HepG2 (cell line): ENCODE results near the gene KLHL17. TPM values are rescaled to one million over a fixed set of nuclear protein-coding genes. Genes with fewer than 3 reads are reported as not detected.

ENCODE experiments used
- HOXA5 ChIP-seq: sonication (generic); formaldehyde crosslinking; IDR thresholded peaks from 2 replicates; pipeline ENCODE4 v1.4.0; 2020; ENCODE audit warnings: missing genetic modification reagents
- JUNB ChIP-seq: sonication (generic); formaldehyde crosslinking; IDR thresholded peaks from 2 replicates; pipeline ENCODE4 v1.8.0; 2022; ENCODE audit warnings: missing genetic modification reagents, mild to moderate bottlenecking, borderline replicate concordance
- KDM5A ChIP-seq: fragments of 200-600 bp; sonication (generic); IDR thresholded peaks from 2 replicates; pipeline ENCODE4 v1.7.0; 2018; ENCODE audit warnings: antibody characterized with exemption, mild to moderate bottlenecking, low read length, borderline replicate concordance
- MAZ ChIP-seq, 2 experiments: sonication (generic) in 1 of 2; formaldehyde crosslinking in 1 of 2; IDR thresholded peaks; 2 replicates each; pipeline versions ENCODE4 v1.5.0 to v1.6.1; 2012 to 2020; ENCODE audit warnings: low read depth in 2 of 2, mild to moderate bottlenecking in 2 of 2, borderline replicate concordance in 1 of 2, improper control_type of control experiment in 1 of 2, low read length in 1 of 2, missing genetic modification reagents in 1 of 2, moderate library complexity in 1 of 2
- MTF2 ChIP-seq: sonication (generic); formaldehyde crosslinking; IDR thresholded peaks from 2 replicates; pipeline ENCODE4 v1.5.0; 2020; ENCODE audit warnings: missing genetic modification reagents, borderline replicate concordance
- MXD4 ChIP-seq: IDR thresholded peaks from 2 replicates; pipeline ENCODE4 v1.6.1; 2016; ENCODE audit warnings: mild to moderate bottlenecking, missing biosample characterization, missing genetic modification reagents
- NR2F6 ChIP-seq, 2 experiments: IDR thresholded peaks; 2 replicates each; pipeline ENCODE4 v1.6.1; 2016; ENCODE audit warnings: antibody characterized with exemption in 1 of 2, mild to moderate bottlenecking in 1 of 2
- PCBP1 ChIP-seq: fragments of 200-400 bp; formaldehyde crosslinking; IDR thresholded peaks from 2 replicates; pipeline ENCODE4 v1.6.1; 2017; ENCODE audit warnings: mild to moderate bottlenecking, low read depth, low read length, borderline replicate concordance
- POLR2G ChIP-seq: fragments of 200-400 bp; formaldehyde crosslinking; IDR thresholded peaks from 2 replicates; pipeline ENCODE4 v1.6.1; 2018; ENCODE audit warnings: mild to moderate bottlenecking, low read depth, low read length, moderate library complexity
- PRPF4 ChIP-seq: fragments of 200-400 bp; formaldehyde crosslinking; IDR thresholded peaks from 2 replicates; pipeline ENCODE4 v1.6.1; 2016; ENCODE audit warnings: low read length, low read depth; ENCODE audit not compliant: poor library complexity, severe bottlenecking
- SMAD3 ChIP-seq: sonication (generic); formaldehyde crosslinking; IDR thresholded peaks from 2 replicates; pipeline ENCODE4 v1.4.0; 2020; ENCODE audit warnings: missing genetic modification reagents
- SOX5 ChIP-seq: IDR thresholded peaks from 2 replicates; pipeline ENCODE4 v1.6.1; 2016; ENCODE audit warnings: borderline replicate concordance
- ZC3H13 ChIP-seq: sonication (generic); formaldehyde crosslinking; IDR thresholded peaks from 2 replicates; pipeline ENCODE4 v1.8.1; 2023; ENCODE audit warnings: mild to moderate bottlenecking, missing genetic modification reagents, moderate library complexity
- ZNF264 ChIP-seq: sonication (generic); formaldehyde crosslinking; IDR thresholded peaks from 2 replicates; pipeline ENCODE4 v1.4.0; 2020; ENCODE audit warnings: missing genetic modification reagents
- ZNF558 ChIP-seq: sonication (generic); formaldehyde crosslinking; IDR thresholded peaks from 2 replicates; pipeline ENCODE4 v1.9.0; 2022; ENCODE audit warnings: mild to moderate bottlenecking, missing genetic modification reagents, borderline replicate concordance
- polyA plus RNA-seq, 8 experiments: library from polyadenylated mRNA; depleted of rRNA in 3 of 8; stranded (reverse) in 7 of 8; unstranded in 1 of 8; fragments of >200 nt; fragmentation: Illumina TruSeq in 4 of 8; extraction: Trizol in 4 of 8; gene quantifications; 2 replicates each; pipeline versions ENCODE4 v1.2.1 to v1.2.3, GENCODE V29; 2011 to 2016; ENCODE audit warnings: low read depth in 4 of 8, missing spikeins in 1 of 8, mixed read lengths in 1 of 8; ENCODE audit not compliant: insufficient read depth in 1 of 8
- total RNA-seq, 5 experiments: library from RNA; depleted of rRNA; stranded (reverse); fragments of >200 nt; fragmentation: Illumina TruSeq; extraction: Trizol; gene quantifications; 2 replicates each; pipeline ENCODE4 v1.2.3, GENCODE V29; 2016; ENCODE audit warnings: low read depth in 1 of 5
- TF ChIP-seq, protein P1 (sequence below): sonication (generic); formaldehyde crosslinking; IDR thresholded peaks from 2 replicates; pipeline ENCODE4 v1.4.0; 2020; ENCODE audit warnings: missing genetic modification reagents
- TF ChIP-seq, protein P2 (sequence below): sonication (generic); formaldehyde crosslinking; IDR thresholded peaks from 2 replicates; pipeline ENCODE4 v1.4.0; 2020; ENCODE audit warnings: low read depth, mild to moderate bottlenecking, missing genetic modification reagents
- TF ChIP-seq, protein P3 (sequence below): sonication (generic); formaldehyde crosslinking; conservative IDR thresholded peaks from 2 replicates; pipeline ENCODE4 v1.8.0; 2022; ENCODE audit warnings: mild to moderate bottlenecking, moderate library complexity, missing genetic modification reagents
- TF ChIP-seq, protein P4 (sequence below): sonication (generic); formaldehyde crosslinking; IDR thresholded peaks from 2 replicates; pipeline ENCODE4 v1.5.0; 2020; ENCODE audit warnings: missing genetic modification reagents
- TF ChIP-seq, protein P5 (sequence below): sonication (generic); formaldehyde crosslinking; IDR thresholded peaks from 2 replicates; pipeline ENCODE4 v1.5.0; 2020; ENCODE audit warnings: mild to moderate bottlenecking, missing genetic modification reagents, moderate library complexity

KLHL17 gene
- total and polyA plus RNA-seq, 2 of the 13 experiments (the other 11 are each of a cell fraction or from before 2014, with no cell fraction given), result 9.3 to 24.7 TPM

DNA sequence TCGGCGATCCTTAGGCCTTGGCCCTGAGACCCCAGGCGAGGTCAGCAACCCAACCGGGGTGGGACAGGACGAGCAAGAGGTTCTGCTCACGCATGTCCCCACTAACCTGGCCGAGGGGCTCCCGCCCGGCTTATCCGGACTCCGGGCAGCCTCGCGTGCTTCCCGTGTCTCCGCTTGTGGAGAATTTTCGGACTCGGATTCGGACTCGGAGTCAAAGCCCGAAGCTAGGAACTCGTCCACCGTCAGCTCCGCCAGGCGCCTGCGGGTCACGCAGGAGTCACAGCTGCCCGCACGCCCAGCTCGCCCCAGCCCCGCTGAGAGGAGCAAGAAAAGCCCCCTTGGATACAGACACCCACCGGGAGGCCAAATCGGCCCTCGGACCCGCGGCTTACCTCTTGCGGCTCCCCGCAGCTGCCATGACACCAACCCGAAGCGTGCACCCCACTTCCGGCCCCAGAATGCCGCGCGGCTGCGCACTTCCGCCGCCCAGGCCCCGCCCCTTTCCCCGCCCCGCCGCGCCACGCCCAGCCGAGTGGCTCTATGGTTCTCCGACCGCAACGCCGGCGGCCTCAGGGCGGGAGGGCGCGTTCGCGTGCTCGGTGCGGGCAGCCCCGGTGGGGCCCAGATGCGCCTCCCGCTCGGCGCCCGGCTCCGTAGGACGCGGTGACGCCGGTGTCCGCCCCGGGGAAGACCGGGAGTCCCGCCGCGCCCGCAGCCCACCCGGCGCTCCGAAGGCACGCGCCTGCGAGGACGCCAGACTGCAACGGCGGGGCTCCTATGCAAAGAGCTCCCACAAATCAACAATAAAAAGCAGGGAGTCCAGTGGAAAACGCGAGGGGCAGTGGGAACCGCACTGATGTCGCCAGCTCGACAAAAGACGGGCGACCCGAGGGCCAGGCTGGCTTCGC lies 1.3 kb upstream of the KLHL17 start, which contains the start of gene NOC2L (continued):
- TF ChIP-seq MAZ (IDR thresholded peaks at IDR 0.05; ENCODE audit: borderline replicate concordance, low read depth, low read length), result no peak
- peak; percentile 62; the same call in 1 of the 2 replicates for TF ChIP-seq MAZ (CRISPR knock-in tag; IDR thresholded peaks at IDR 0.05; ENCODE audit: low read depth)
- TF ChIP-seq KDM5A, result peak; percentile 95
- peak; percentile 78 for TF ChIP-seq ZC3H13 (CRISPR knock-in tag)
- TF ChIP-seq SOX5 (CRISPR knock-in tag), result no peak
- no peak for TF ChIP-seq MTF2 (CRISPR knock-in tag)
- no peak for TF ChIP-seq ZNF264 (CRISPR knock-in tag)
- peak; percentile 17; the same call in 1 of the 2 replicates for TF ChIP-seq NR2F6 (IDR thresholded peaks at IDR 0.05)
- TF ChIP-seq NR2F6 (CRISPR knock-in tag; IDR thresholded peaks at IDR 0.05), result no peak
- no peak for TF ChIP-seq JUNB (CRISPR knock-in tag)
- TF ChIP-seq PRPF4, result no peak
- TF ChIP-seq SMAD3 (CRISPR knock-in tag), result peak; percentile 44; the same call in 1 of the 2 replicates
- TF ChIP-seq, protein P1, sequence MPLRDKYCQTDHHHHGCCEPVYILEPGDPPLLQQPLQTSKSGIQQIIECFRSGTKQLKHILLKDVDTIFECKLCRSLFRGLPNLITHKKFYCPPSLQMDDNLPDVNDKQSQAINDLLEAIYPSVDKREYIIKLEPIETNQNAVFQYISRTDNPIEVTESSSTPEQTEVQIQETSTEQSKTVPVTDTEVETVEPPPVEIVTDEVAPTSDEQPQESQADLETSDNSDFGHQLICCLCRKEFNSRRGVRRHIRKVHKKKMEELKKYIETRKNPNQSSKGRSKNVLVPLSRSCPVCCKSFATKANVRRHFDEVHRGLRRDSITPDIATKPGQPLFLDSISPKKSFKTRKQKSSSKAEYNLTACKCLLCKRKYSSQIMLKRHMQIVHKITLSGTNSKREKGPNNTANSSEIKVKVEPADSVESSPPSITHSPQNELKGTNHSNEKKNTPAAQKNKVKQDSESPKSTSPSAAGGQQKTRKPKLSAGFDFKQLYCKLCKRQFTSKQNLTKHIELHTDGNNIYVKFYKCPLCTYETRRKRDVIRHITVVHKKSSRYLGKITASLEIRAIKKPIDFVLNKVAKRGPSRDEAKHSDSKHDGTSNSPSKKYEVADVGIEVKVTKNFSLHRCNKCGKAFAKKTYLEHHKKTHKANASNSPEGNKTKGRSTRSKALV (CRISPR knock-in tag), result peak; percentile 84
- TF ChIP-seq MXD4 (CRISPR knock-in tag), result peak; percentile 52; the same call in 1 of the 2 replicates
- TF ChIP-seq, protein P2, sequence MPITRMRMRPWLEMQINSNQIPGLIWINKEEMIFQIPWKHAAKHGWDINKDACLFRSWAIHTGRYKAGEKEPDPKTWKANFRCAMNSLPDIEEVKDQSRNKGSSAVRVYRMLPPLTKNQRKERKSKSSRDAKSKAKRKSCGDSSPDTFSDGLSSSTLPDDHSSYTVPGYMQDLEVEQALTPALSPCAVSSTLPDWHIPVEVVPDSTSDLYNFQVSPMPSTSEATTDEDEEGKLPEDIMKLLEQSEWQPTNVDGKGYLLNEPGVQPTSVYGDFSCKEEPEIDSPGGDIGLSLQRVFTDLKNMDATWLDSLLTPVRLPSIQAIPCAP (CRISPR knock-in tag), result no peak
- TF ChIP-seq, protein P3, sequence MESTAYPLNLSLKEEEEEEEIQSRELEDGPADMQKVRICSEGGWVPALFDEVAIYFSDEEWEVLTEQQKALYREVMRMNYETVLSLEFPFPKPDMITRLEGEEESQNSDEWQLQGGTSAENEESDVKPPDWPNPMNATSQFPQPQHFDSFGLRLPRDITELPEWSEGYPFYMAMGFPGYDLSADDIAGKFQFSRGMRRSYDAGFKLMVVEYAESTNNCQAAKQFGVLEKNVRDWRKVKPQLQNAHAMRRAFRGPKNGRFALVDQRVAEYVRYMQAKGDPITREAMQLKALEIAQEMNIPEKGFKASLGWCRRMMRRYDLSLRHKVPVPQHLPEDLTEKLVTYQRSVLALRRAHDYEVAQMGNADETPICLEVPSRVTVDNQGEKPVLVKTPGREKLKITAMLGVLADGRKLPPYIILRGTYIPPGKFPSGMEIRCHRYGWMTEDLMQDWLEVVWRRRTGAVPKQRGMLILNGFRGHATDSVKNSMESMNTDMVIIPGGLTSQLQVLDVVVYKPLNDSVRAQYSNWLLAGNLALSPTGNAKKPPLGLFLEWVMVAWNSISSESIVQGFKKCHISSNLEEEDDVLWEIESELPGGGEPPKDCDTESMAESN, result 0 out of 2 replicates have a peak, but pooled peaks have one; percentile 55
- TF ChIP-seq, protein P4, sequence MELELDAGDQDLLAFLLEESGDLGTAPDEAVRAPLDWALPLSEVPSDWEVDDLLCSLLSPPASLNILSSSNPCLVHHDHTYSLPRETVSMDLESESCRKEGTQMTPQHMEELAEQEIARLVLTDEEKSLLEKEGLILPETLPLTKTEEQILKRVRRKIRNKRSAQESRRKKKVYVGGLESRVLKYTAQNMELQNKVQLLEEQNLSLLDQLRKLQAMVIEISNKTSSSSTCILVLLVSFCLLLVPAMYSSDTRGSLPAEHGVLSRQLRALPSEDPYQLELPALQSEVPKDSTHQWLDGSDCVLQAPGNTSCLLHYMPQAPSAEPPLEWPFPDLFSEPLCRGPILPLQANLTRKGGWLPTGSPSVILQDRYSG (CRISPR knock-in tag), result no peak
- TF ChIP-seq PCBP1, result no peak
- TF ChIP-seq ZNF558 (CRISPR knock-in tag), result peak; percentile 72; the same call in 1 of the 2 replicates
- peak; percentile 90 for TF ChIP-seq HOXA5 (CRISPR knock-in tag)
- TF ChIP-seq, protein P5, sequence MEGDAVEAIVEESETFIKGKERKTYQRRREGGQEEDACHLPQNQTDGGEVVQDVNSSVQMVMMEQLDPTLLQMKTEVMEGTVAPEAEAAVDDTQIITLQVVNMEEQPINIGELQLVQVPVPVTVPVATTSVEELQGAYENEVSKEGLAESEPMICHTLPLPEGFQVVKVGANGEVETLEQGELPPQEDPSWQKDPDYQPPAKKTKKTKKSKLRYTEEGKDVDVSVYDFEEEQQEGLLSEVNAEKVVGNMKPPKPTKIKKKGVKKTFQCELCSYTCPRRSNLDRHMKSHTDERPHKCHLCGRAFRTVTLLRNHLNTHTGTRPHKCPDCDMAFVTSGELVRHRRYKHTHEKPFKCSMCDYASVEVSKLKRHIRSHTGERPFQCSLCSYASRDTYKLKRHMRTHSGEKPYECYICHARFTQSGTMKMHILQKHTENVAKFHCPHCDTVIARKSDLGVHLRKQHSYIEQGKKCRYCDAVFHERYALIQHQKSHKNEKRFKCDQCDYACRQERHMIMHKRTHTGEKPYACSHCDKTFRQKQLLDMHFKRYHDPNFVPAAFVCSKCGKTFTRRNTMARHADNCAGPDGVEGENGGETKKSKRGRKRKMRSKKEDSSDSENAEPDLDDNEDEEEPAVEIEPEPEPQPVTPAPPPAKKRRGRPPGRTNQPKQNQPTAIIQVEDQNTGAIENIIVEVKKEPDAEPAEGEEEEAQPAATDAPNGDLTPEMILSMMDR (CRISPR knock-in tag), result peak; percentile 21; the same call in 1 of the 2 replicates
- TF ChIP-seq POLR2G, result peak; percentile 77
